ENCODE results near the gene HTATSF1. TPM values are rescaled to one million over a fixed set of nuclear protein-coding genes. Genes with fewer than 3 reads are reported as not detected.

Gene HTATSF1
- total RNA-seq, 4 donors from 2014 or later: 60.1 to 91.7 (median 80.9) TPM

GRCh38 chrX:136467303-136467702 lies 30.1 kb upstream of the HTATSF1 start:
- H3K36me3 ChIP-seq: no peaks in the 10 kb centered on the region
- no peak for DNase-seq
- no peak for TF ChIP-seq CTCF (IDR thresholded peaks at IDR 0.05)
- 87 to 88% methylated on average over 3 of the region's 3 CpGs for WGBS, 2 donors
- H3K9me3 ChIP-seq: no peaks in the 10 kb centered on the region
- H3K4me3 ChIP-seq (replicated peaks in 1 of 3): no peak overlapping the region
- no peaks in the 10 kb centered on the region for H3K4me1 ChIP-seq
- intact Hi-C loops (cut with DNase I): no loop called here
- H3K27ac ChIP-seq: no peak overlapping the region
- H3K27me3 ChIP-seq: no peaks in the 10 kb centered on the region

GRCh38 chrX:136468391-136469103 lies 28.8 kb upstream of the HTATSF1 start:
- intact Hi-C loops (cut with DNase I): no loop called here
- TF ChIP-seq CTCF (IDR thresholded peaks at IDR 0.05): no peak
- TF ChIP-seq POLR2A (IDR thresholded peaks at IDR 0.05): no peak
- H3K9me3 ChIP-seq: no peaks in the 10 kb centered on the region
- peak; percentile 24 to 36 for DNase-seq
- H3K4me1 ChIP-seq: no peaks in the 10 kb centered on the region
- H3K27ac ChIP-seq: no peak overlapping the region
- 78 to 95% methylated on average over 2 of the region's 2 CpGs for WGBS, 2 donors
- no peaks in the 10 kb centered on the region for H3K36me3 ChIP-seq
- no peak overlapping the region for H3K4me3 ChIP-seq (replicated peaks in 1 of 3)
- no peaks in the 10 kb centered on the region for H3K27me3 ChIP-seq

- TF ChIP-seq CTCF (IDR thresholded peaks at IDR 0.05) (no peak), POLR2A (IDR thresholded peaks at IDR 0.05) (no peak)
- Histone ChIP-seq H3K27ac (no peak overlapping the region), H3K36me3 (no peaks in the 10 kb centered on the region), H3K27me3 (no peaks in the 10 kb centered on the region), H3K4me1 (peaks cover 9 to 21% of the 10 kb centered on the region in 2 donors), H3K4me3 (replicated peaks in 1 of 3) (no peak overlapping the region), H3K9me3 (no peaks in the 10 kb centered on the region)
- DNase-seq: no peak
- intact Hi-C loops (cut with DNase I): no loop called here
- 81 to 88% methylated on average over 3 to 4 of the region's 4 CpGs for WGBS, 2 donors
These were observed 23.7 kb upstream of the HTATSF1 start for GRCh38 chrX:136473663-136474062.

- WGBS, 2 donors: 90 to 100% methylated on average over 1 to 3 of the region's 3 CpGs
- Histone ChIP-seq H3K27ac (no peak overlapping the region), H3K36me3 (no peaks in the 10 kb centered on the region), H3K4me1 (peaks cover 16 to 28% of the 10 kb centered on the region in 2 donors), H3K4me3 (replicated peaks in 1 of 3) (no peak overlapping the region), H3K27me3 (no peaks in the 10 kb centered on the region), H3K9me3 (no peaks in the 10 kb centered on the region)
- intact Hi-C loops (cut with DNase I): no loop called here
- no peak for DNase-seq
- no peak for TF ChIP-seq CTCF (IDR thresholded peaks at IDR 0.05)
- no peak for TF ChIP-seq POLR2A (IDR thresholded peaks at IDR 0.05)
These were observed 22.2 kb upstream of the HTATSF1 start for GRCh38 chrX:136475236-136475635.

GRCh38 chrX:136476501-136476900 lies 20.9 kb upstream of the HTATSF1 start:
- Histone ChIP-seq H3K9me3 (no peaks in the 10 kb centered on the region), H3K27me3 (no peaks in the 10 kb centered on the region), H3K4me3 (replicated peaks in 1 of 3) (no peak overlapping the region), H3K36me3 (no peaks in the 10 kb centered on the region), H3K4me1 (peaks cover 28 to 40% of the 10 kb centered on the region in 2 donors), H3K27ac (peak overlapping the region in 1 of 3 donors; percentile 5)
- DNase-seq: no peak
- intact Hi-C loops (cut with DNase I): no loop called here
- TF ChIP-seq POLR2A (IDR thresholded peaks at IDR 0.05): no peak
- no peak for TF ChIP-seq CTCF (IDR thresholded peaks at IDR 0.05)
- 37 to 63% methylated on average over 2 of the region's 2 CpGs for WGBS, 2 donors

All from thyroid gland (tissue), 4 donors.